ENCODE results near the gene FBXO33.

FBXO33 gene

DNA sequence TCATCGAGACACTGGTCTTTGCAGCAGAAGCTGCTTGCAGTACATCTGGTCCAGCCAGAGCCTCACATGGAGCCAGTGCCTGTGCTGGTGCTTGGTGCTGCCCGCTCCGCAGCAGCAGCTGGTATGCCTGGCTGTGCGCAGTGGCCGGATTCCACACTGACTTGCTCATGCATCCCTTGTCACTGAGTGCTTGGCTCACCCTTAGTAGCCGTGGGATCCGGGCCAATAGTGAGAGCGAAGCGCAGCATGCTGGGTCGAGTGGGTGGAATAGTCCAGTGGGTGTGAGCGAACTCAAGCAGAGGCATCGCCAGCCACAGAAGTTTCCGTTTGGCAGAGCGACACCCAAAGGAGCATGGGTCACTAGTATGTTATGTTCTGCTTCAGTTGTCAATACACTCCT, 10.1 kb upstream of the FBXO33 start:
- TF ChIP-seq, protein P1, sequence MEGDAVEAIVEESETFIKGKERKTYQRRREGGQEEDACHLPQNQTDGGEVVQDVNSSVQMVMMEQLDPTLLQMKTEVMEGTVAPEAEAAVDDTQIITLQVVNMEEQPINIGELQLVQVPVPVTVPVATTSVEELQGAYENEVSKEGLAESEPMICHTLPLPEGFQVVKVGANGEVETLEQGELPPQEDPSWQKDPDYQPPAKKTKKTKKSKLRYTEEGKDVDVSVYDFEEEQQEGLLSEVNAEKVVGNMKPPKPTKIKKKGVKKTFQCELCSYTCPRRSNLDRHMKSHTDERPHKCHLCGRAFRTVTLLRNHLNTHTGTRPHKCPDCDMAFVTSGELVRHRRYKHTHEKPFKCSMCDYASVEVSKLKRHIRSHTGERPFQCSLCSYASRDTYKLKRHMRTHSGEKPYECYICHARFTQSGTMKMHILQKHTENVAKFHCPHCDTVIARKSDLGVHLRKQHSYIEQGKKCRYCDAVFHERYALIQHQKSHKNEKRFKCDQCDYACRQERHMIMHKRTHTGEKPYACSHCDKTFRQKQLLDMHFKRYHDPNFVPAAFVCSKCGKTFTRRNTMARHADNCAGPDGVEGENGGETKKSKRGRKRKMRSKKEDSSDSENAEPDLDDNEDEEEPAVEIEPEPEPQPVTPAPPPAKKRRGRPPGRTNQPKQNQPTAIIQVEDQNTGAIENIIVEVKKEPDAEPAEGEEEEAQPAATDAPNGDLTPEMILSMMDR (IDR thresholded peaks at IDR 0.05; ENCODE audit: low read depth, low read length) = no peak
- in situ Hi-C loops (cut with HindIII; ENCODE audit: low sequenced_read_pairs) = no loop called here
- H3K4me3 ChIP-seq (ENCODE audit: low read depth, low read length) = no peak overlapping the region
- DNase-seq (ENCODE audit: low read depth, low spot score) = no peak

DNA sequence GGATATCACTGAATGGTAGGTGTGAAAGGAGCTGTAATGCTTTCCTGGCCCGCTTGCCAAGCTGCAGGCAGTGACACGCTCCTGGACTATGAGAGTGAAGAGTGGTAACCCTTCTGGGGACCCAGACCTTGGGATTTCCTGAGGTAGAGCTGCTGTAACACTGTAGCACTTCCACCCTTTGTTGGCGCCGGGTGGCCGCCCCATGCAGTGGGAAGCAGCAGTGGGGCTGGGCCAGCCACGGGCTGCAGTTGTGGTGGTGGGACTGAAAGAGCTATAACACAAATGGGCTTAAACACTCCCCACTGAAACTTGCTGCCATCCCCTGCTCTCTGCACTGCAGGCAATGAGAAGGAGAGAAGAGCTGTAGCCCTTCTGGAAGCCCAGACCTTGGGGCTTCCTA, 9.6 kb upstream of the FBXO33 start:
- in situ Hi-C loops (cut with HindIII; ENCODE audit: low sequenced_read_pairs) = no loop called here
- TF ChIP-seq, protein P1 (IDR thresholded peaks at IDR 0.05; ENCODE audit: low read depth, low read length) = no peak
- no peak overlapping the region for H3K4me3 ChIP-seq (ENCODE audit: low read depth, low read length)
- no peak for DNase-seq (ENCODE audit: low read depth, low spot score)

DNA sequence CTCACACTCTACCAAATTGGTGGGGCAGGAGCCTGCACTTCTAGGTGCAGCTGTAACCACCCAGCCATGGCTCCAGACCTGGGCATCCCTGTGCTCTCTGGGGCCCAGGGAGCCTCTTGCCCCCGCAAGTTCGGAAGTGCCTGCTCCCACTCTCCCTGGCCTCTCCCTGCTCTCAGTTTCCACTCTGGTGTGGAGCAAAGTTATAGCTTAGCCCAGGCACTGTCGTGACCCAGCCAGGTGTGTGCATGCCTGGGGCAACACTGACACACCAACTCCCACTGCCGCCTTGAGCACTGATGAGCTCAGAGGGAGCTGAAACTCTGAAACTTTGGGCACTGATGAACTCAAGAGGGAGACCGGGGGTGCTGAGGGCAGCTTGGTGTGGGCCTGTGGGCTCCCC, 8.7 kb upstream of the FBXO33 start:
- H3K4me3 ChIP-seq (ENCODE audit: low read depth, low read length) = no peak overlapping the region
- TF ChIP-seq, protein P1 (IDR thresholded peaks at IDR 0.05; ENCODE audit: low read depth, low read length) = no peak
- in situ Hi-C loops (cut with HindIII; ENCODE audit: low sequenced_read_pairs) = no loop called here
- no peak for DNase-seq (ENCODE audit: low read depth, low spot score)

DNA sequence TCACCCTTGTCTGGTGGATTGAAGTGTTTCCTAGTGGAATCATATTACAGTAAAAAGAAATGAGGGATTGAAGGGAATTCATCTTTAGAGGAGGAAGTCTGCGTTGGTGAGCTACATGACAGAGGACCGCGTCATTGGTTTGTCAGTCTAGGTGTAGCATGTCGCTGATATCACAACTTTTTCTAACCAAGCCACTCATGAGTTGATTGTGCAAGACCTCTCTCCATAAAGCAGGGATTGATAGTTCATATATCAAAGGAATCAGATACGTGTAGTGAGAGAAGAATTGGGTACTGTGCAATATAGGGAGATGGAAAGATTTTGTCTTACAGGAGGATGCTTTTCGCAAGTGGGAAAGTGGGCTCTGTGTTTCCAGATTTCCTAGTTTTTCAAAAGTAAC, 3.0 kb upstream of the FBXO33 start:
- in situ Hi-C loops (cut with HindIII; ENCODE audit: low sequenced_read_pairs) = no loop called here
- H3K4me3 ChIP-seq (ENCODE audit: low read depth, low read length) = no peak overlapping the region
- TF ChIP-seq, protein P1 (IDR thresholded peaks at IDR 0.05; ENCODE audit: low read depth, low read length) = no peak
- no peak for DNase-seq (ENCODE audit: low read depth, low spot score)

DNA sequence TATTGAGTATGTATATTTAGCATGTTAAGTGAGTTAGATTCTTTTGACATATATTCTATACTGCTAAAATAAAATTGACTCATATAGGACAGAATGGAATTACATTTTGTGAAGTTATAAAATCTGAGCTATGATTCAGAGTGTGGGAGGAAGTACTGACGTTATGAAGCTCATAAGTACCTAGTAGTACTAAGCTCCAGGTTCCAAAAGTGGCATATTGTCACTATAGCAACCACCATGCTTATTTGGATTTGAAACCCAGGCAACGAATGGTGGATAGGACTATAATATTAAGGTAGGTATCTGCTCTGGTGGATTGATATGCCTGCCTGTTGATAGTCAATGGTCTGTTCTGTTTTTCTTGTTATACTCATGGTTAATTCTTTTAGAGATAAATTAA, 2.2 kb upstream of the FBXO33 start:
- no peak for DNase-seq (ENCODE audit: low read depth, low spot score)
- TF ChIP-seq, protein P1 (IDR thresholded peaks at IDR 0.05; ENCODE audit: low read depth, low read length) = no peak
- H3K4me3 ChIP-seq (ENCODE audit: low read depth, low read length) = no peak overlapping the region
- in situ Hi-C loops (cut with HindIII; ENCODE audit: low sequenced_read_pairs) = no loop called here

DNA sequence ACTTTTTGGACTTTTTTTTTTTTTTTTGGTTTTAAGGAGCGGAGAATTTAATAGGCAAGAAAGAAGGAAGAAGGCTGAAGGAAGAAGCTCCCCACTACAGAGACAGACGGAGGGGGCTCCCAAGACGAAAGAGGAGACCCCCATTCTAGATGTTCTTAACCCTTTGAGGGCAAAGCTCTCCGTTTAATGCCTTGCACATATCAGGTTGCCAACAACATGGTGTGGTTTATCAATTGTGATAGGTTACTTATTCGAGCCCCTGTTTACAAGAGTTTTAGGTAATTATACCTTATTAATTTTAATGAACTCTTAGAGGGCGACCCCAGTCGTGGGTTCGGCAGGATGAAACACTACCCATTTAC, 1.2 kb upstream of the FBXO33 start:
- in situ Hi-C loops (cut with HindIII; ENCODE audit: low sequenced_read_pairs) = no loop called here
- no peak for DNase-seq (ENCODE audit: low read depth, low spot score)
- TF ChIP-seq, protein P1 (IDR thresholded peaks at IDR 0.05; ENCODE audit: low read depth, low read length) = no peak
- peak overlapping the region; percentile 74 for H3K4me3 ChIP-seq (ENCODE audit: low read depth, low read length)

Data from astrocyte of the spinal cord (primary cell).